SH-SY5Y (cell line): ENCODE results near the gene KLHL33.

ENCODE experiments used
- GATA2 ChIP-seq: IDR thresholded peaks from 2 replicates; pipeline ENCODE4 v1.6.1; 2011; ENCODE audit warnings: mild to moderate bottlenecking, low read depth, low read length
- GATA3 ChIP-seq: IDR thresholded peaks from 2 replicates; pipeline ENCODE4 v1.6.1; 2011; ENCODE audit warnings: low read depth, mild to moderate bottlenecking, low read length, moderate library complexity

DNA sequence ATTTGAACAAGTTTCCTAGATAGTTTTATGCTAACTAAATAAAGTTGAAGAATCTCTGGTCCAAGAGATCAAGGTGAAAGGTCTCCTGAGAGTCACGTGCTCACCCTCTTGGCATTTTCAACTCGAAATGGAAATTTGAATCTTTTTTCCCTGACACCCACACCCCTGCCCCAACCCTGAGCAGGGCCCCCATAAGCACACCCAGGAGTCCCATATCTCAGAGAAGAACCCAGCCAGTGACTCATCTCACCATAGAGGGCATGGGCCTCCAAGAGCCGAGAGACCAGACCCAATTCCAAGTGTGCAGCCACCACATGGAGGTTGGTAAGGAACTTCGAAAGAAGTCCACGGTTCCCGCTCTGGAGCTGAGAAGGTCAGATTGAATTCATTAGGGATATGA lies 55.3 kb downstream of the KLHL33 start:
- TF ChIP-seq GATA3 (no peak), GATA2 (no peak)
